ENCODE measurements around the gene DNAH2. TPM values are rescaled to one million over a fixed set of nuclear protein-coding genes. Genes with fewer than 3 reads are reported as not detected.

DNAH2 gene
- total and polyA plus RNA-seq, 9 donors, result 0.88 to 10.3 (median 2.5) TPM

DNA sequence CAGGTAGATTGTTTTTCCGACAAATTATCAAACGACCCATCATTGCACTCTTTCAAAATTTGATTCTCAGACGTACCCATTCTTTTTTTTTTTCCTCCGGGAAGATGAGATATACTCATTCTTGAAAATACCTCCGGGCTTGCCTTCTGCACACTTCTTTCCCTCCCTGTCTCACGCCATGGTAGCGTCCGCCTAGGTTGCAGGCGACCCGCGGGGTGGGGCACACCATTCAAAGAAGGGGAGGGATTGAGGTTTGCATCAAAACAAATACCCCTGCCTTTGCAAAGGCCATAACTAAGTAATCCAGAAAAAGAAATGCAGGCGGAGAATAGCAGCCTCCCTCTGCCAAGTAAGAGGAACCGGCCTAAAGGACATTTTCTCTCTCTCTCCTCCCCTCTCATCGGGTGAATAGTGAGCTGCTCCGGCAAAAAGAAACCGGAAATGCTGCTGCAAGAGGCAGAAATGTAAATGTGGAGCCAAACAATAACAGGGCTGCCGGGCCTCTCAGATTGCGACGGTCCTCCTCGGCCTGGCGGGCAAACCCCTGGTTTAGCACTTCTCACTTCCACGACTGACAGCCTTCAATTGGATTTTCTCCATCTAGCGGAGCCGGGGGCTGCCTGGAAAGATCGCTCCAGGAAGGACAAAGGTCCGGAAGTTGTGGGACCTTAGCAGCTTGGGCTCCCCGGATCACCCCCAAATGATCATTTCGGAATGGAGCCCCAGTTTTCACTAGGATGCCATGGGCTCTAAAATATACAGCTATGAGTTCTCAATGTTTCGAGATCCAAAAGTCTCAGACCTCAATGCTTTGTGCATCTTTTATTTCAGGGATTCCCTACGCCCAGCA is 31.1 kb upstream of the DNAH2 start:
- peak overlapping the region; percentile 94 for H3K4me3 ChIP-seq
- H3K36me3 ChIP-seq, result no peaks in the 10 kb centered on the region
- no peaks in the 10 kb centered on the region for H3K27me3 ChIP-seq
- peaks cover 7% of the 10 kb centered on the region for H3K4me1 ChIP-seq (ENCODE audit: insufficient read depth)
- intact Hi-C loops (cut with DNase I), result loop anchor here (2.0 to 10.0 kb wide), 5 partner anchors 34 to 202 kb away; partner anchors contain the start of genes SHBG (in 3 of the 4), ATP1B2 (in 2 of the 4), POLR2A (in 1 of the 4) and SAT2 (in 1 of the 4)
- TF ChIP-seq POLR2A (IDR thresholded peaks at IDR 0.05) (peak; percentile 86), EP300 (IDR thresholded peaks at IDR 0.05) (no peak)
- TF ChIP-seq, protein P1, sequence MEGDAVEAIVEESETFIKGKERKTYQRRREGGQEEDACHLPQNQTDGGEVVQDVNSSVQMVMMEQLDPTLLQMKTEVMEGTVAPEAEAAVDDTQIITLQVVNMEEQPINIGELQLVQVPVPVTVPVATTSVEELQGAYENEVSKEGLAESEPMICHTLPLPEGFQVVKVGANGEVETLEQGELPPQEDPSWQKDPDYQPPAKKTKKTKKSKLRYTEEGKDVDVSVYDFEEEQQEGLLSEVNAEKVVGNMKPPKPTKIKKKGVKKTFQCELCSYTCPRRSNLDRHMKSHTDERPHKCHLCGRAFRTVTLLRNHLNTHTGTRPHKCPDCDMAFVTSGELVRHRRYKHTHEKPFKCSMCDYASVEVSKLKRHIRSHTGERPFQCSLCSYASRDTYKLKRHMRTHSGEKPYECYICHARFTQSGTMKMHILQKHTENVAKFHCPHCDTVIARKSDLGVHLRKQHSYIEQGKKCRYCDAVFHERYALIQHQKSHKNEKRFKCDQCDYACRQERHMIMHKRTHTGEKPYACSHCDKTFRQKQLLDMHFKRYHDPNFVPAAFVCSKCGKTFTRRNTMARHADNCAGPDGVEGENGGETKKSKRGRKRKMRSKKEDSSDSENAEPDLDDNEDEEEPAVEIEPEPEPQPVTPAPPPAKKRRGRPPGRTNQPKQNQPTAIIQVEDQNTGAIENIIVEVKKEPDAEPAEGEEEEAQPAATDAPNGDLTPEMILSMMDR (IDR thresholded peaks at IDR 0.05), result peak in 2 of 3 donors; percentile 18 to 19
- peak; percentile 79 to 83 (median 80) for DNase-seq
- 0% methylated on average over 30 of the region's 30 CpGs for WGBS, 3 donors
- peak overlapping the region; percentile 74 to 93 for H3K27ac ChIP-seq
- H3K9me3 ChIP-seq, result no peaks in the 10 kb centered on the region

DNA sequence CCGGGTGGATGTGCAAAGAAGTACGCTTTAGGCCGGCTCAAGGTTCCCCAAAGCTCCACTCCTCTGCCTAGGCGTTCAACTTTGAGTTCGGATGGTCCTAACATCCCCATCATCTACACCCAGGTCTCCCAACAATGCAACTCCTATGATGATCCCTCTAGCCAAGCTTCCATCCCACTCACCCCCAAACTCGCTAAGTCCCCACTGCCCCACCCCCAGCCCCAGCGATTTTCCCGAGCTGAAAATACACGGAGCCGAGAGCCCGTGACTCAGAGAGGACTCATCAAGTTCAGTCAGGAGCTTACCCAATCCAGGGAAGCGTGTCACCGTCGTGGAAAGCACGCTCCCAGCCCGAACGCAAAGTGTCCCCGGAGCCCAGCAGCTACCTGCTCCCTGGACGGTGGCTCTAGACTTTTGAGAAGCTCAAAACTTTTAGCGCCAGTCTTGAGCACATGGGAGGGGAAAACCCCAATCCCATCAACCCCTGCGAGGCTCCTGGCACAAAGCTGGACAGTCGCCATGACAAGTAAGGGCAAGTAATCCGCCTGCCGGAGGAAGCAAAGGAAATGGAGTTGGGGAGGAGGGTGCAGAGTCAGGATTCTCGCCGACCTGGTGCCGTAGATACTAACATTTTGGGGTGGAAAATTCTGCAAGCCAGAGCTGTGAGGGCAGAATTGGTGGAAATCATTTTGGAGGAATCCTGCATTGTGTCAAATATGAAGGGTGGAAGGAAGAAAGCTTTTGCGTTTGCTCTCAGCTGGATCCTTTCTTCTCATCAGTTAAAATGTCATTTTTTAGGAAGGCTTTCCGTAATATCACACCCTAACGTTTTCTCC is 30.3 kb upstream of the DNAH2 start, which contains the start of gene TP53:
Gene TP53 (minus strand): TSS at position 419 of the 836 bp plus-strand sequence. CDS start 10,896 bp downstream, outside the sequence.
- DNase-seq, result peak; percentile 86 to 91 (median 88)
- peak; percentile 80 for TF ChIP-seq POLR2A (IDR thresholded peaks at IDR 0.05)
- TF ChIP-seq EP300 (IDR thresholded peaks at IDR 0.05), result no peak
- TF ChIP-seq, protein P1 (IDR thresholded peaks at IDR 0.05), result peak in 1 of 3 donors; percentile 11
- WGBS, 3 donors, result 0% methylated on average over 30 of the region's 30 CpGs
- H3K9me3 ChIP-seq, result no peaks in the 10 kb centered on the region
- peaks cover 7% of the 10 kb centered on the region for H3K4me1 ChIP-seq (ENCODE audit: insufficient read depth)
- H3K27ac ChIP-seq, result peak within 1 kb of the TSS; percentile 74 to 93
- no peaks in the 10 kb centered on the region for H3K27me3 ChIP-seq
- no peaks in the 10 kb centered on the region for H3K36me3 ChIP-seq
- intact Hi-C loops (cut with DNase I), result loop anchor here (2.0 to 10.0 kb wide), 5 partner anchors 35 to 202 kb away; partner anchors contain the start of genes SHBG (in 3 of the 4), ATP1B2 (in 2 of the 4), POLR2A (in 1 of the 4) and SAT2 (in 1 of the 4)
- H3K4me3 ChIP-seq, result peak within 1 kb of the TSS; percentile 94

DNA sequence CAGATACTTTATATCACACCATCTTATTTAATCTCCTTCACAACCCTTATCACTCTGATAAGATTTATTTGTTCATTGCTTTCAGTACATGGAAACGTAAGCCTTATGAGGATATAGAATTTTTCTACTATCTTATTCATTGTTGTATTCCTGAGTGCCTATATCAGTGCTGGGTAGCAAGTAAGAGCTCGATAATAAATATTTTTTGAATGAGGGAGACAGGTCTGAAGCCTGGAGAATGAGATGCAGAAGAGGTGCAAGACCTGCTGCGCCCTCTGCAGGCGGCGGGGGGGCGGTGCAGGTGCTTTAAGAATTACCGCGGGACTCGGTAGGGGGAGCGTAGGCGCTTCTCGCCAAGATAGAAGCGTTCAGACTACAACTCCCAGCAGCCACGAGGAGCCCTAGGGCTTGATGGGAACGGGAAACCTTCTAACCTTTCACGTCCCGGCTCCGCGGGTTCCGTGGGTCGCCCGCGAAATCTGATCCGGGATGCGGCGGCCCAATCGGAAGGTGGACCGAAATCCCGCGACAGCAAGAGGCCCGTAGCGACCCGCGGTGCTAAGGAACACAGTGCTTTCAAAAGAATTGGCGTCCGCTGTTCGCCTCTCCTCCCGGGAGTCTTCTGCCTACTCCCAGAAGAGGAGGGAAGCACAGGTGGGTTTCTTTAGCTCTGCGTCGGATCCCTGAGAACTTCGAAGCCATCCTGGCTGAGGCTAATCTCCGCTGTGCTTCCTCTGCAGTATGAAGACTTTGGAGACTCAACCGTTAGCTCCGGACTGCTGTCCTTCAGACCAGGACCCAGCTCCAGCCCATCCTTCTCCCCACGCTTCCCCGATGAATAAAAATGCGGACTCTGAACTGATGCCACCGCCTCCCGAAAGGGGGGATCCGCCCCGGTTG is 29.4 kb upstream of the DNAH2 start, which contains the start of gene WRAP53:
Gene WRAP53 (plus strand): TSS at position 570 of the 900 bp plus-strand sequence. CDS start 172 bp downstream, at position 742.
- Histone ChIP-seq H3K27me3 (no peaks in the 10 kb centered on the region), H3K36me3 (no peaks in the 10 kb centered on the region), H3K27ac (peak within 1 kb of the TSS; percentile 3 to 93), H3K4me1 (ENCODE audit: insufficient read depth) (peaks cover 7% of the 10 kb centered on the region), H3K9me3 (no peaks in the 10 kb centered on the region), H3K4me3 (peak within 1 kb of the TSS; percentile 94)
- TF ChIP-seq, protein P1 (IDR thresholded peaks at IDR 0.05), result peak; percentile 91 to 99 (median 99)
- TF ChIP-seq EP300 (IDR thresholded peaks at IDR 0.05), result peak; percentile 53
- peak; percentile 17 for TF ChIP-seq POLR2A (IDR thresholded peaks at IDR 0.05)
- DNase-seq, result peak; percentile 96 to 99 (median 97)
- 0 to 1% (median 1%) methylated on average over 51 of the region's 51 CpGs for WGBS, 3 donors
- intact Hi-C loops (cut with DNase I), result loop anchor here (2.0 to 10.0 kb wide), 5 partner anchors 36 to 203 kb away; partner anchors contain the start of genes SHBG (in 3 of the 4), ATP1B2 (in 2 of the 4), POLR2A (in 1 of the 4) and SAT2 (in 1 of the 4)
